GM20000 (cell line): ENCODE measurements around the gene ZC3H4.
"Not testable (repeated sequence)": the region's sequence is repeated elsewhere in the genome, so short reads cannot be mapped to it uniquely, and the experiment has no call there.

ENCODE experiments used
- DNase-seq: peaks from one replicate; pipeline ENCODE4 v3.0.0; 2012; ENCODE audit warnings: low spot score
- CTCF ChIP-seq: IDR thresholded peaks from 2 replicates; pipeline ENCODE4 v1.5.1; 2012; ENCODE audit warnings: mild to moderate bottlenecking, control low read depth; ENCODE audit errors: extremely low read depth, missing control alignments

ZC3H4 gene

GRCh38 chr19:47089767-47090350, 23.7 kb downstream of the ZC3H4 start:
- TF ChIP-seq CTCF = no peak
- DNase-seq = no peak

DNA sequence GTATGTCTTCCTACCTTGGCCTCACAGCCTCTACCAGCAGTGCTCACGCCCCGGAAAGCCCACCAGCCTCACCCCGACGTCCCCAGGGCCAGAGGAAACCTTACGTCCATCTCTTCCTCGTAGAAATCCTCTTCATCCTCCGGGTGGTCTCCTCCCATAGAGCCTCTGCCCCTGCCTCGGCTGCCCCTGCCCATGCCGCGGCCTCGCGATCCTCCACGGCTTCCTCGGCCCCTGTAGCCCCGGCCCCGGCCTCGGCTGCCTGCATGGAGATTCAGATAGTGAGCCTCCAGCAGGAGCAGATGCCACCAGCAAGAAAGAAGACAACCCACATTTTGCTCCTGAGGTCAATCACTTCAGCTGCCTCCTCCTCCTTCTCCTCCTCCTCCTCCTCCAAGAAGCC, 27.3 kb downstream of the ZC3H4 start:
- no peak for DNase-seq
- no peak for TF ChIP-seq CTCF

GRCh38 chr19:47084879-47085439, 28.6 kb downstream of the ZC3H4 start:
- no peak for DNase-seq
- TF ChIP-seq CTCF = no peak

GRCh38 chr19:47082493-47082892, 31.1 kb downstream of the ZC3H4 start:
- no peak for TF ChIP-seq CTCF
- DNase-seq = no peak

DNA sequence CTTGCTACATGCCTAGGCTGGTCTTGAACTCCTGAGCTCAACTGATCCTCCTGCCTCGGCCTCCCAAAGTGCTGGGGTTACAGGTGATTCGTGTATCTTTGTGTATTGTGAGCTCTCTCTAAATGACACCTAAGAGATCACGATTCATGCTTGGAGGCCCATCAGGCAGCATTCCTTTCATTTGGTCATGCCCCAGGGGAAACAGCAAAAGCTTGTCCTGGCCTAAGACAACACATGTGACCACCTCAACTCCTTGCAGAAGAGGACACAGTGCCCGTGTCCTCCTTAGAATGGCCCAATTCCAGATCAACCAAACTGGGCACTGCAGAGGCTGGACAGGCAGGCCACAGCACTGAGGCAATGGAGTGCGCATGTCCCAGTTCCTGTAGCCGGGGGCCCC, 32.5 kb downstream of the ZC3H4 start:
- no peak for DNase-seq
- no peak for TF ChIP-seq CTCF

- DNase-seq = not testable (repeated sequence)
Measured at GRCh38 chr19:47078351-47078750, 35.2 kb downstream of the ZC3H4 start.

DNA sequence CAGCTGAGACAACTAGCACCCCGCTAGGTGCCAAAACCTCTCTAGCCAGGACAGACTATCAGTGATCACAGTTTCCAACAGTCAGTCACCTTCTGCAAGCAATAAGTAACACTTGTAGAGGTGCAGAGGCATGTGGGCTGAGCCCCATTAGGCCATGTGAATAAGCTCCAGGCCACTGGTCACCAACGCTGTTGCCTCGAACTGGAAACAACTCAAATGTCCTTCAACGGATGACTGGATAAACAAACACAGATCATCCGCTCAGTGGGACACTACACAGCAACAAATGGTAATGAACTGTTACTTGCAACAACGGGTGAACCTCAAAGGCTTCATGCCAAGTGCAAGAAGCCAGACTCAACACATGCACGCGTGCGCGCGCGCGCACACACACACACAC, 37.6 kb downstream of the ZC3H4 start:
- no peak for DNase-seq
- TF ChIP-seq CTCF = no peak

- no peak for TF ChIP-seq CTCF
- no peak for DNase-seq
Measured at GRCh38 chr19:47075179-47075810, 38.3 kb downstream of the ZC3H4 start.
